ENCODE measurements around the gene ABHD6.
A peak's percentile ranks its signal among the peaks of the same experiment; 100 is the strongest.
"Not testable (repeated sequence)": the region's sequence is repeated elsewhere in the genome, so short reads cannot be mapped to it uniquely, and the experiment has no call there.

ABHD6 gene

GRCh38 chr3:58243976-58244585 is 6.5 kb downstream of the ABHD6 start:
- DNase-seq (ENCODE audit: low read depth), result no peak

DNA sequence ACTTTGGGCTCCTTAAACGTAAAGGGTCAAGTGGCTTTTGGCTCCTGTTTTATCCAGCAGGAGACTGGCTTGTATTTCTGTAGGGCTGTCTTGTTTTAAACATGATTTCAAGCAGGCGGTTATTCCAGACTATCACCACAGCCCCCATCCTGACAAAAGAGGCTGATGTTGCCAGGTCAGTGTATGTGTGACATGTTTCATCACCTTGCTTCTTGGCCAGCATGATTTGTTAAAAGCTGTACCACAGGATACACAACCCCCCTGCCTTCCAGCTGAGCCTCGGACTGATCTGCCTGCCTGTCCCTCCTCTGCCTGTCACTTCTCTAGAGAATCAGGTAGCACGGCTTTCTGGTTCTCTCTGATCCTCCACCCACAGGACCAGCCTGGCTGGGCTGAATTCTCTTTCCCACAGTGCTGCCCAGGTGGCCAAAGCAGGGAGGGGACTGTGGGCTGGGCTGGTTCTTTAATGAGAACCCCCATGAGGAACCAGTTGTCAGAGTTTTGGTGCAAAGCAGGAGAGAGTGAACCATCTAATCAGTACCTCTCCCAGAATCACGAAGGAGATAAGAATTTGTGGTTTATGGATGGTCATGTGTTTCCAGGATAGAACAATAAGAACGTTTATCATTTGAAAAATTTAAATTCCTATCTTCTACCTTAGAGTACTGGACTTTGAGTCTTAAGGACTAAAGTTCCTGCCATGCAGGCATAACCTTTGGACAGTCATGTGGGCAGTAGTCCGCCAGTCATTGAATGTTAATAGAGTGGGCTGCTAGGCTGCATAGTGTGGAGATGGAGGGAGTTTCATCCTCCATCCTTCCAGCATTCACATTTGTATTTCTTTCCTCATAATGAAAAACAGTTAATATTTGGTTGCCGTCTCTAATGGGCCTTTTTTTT is 8.8 kb downstream of the ABHD6 start:
- DNase-seq (ENCODE audit: low read depth), result no peak

DNA sequence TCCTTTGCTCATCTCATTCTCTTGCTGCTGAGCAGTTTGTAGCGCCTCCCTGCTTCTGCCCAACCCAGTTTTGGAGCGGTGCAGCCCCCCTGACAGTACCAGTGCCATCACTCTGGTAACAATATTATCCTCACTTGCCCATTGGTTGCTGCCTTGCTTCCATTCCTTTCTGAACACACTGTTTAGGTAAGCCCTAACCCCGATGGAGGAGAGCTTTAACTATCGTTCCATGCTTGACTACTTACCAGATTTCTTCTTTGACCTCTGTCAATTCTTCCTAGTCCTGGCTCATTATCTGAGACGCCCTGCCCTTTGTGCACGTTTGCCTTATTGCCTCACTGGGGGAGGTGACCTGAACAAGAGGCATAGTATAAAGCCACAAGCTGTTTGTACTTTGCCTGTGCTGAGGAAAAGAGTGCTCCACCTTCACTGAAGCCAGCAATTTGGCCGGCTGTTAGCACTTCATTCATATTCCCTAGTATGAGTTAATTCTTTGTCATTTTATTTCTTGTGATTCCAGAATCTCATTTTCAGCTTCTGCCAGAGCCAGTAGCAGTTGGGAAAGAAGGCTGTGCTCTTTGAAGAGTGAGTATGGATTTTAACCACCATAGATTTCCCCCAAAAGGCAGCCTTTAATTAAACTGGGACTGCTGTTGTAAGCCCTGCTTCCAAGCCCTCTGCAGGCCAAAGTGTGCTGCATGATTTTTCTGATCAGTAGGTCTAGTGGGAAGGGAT is 11.9 kb downstream of the ABHD6 start:
- DNase-seq (ENCODE audit: low read depth), result no peak

GRCh38 chr3:58250093-58250707 is 12.6 kb downstream of the ABHD6 start:
- DNase-seq (ENCODE audit: low read depth), result no peak

DNA sequence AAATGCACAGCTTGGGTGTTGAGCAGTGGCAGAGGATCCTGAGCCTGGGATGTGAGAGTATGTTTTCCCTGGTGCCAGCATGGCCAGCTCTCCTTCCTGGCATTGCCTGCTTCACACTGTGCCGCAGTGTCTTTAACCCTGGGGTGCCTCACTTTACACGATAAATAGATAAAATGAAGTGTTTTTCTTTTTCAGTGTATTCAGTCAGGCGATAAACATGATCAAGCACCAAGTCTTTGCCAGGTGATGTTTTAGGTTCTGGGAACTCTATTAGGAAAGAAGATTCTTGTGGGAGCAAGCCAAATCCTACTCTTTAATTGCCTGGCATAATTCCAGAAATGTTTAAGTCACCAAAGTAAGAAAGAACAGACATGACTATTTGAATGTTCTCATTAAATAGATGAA is 14.0 kb downstream of the ABHD6 start:
- no peak for DNase-seq (ENCODE audit: low read depth)

DNA sequence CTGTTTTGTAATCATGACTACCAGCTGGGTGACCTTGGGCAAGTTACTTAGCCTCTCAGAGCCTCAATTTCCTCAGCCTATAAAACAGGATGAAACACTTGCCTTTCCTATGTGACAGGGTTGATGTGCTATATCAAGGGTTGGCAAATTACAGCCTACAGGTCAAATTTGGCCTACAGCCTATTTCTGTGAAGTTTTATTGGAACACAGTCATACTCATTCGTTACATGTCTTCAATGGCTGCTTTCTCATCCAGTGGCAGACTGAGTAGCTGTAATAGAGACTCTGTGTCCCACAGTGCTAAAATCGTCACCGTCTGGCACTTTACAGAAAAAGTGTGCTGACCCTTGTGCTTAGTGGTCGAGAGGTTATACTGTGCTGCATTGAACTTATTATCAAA is 16.6 kb downstream of the ABHD6 start:
- no peak for DNase-seq (ENCODE audit: low read depth)

DNA sequence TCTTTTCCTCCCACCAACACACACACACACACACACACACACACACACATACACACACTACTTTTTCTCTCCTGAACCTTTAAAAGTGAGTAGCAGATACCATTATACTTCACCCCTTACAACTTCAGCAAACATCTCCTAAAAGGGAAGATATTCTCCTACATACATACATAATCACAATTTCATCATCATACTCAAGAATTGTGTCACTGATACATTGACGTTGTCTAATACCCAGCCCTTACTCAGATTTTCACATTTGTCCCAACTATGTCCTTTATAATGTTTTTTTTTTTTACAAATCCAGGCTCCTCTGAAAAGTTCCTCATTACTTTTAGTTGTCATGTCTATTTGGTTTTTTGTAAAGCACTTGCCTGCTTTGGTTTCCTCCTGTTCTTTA is 18.5 kb downstream of the ABHD6 start:
- no peak for DNase-seq (ENCODE audit: low read depth)

DNA sequence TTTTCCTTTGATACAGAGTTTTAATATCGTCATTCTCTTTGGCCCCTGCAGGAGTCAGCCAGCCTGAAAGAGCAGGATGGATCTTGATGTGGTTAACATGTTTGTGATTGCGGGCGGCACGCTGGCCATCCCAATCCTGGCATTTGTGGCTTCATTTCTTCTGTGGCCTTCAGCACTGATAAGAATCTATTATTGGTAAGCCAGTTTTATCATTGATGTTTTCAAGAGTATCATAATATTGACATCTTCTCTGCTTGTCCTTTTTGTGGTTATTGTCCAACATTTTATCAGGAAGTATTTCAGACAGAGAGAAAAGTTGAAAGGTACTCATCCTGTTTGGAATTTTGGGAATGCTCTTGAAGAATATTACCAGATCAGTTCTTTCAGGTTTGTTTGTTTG is 18.9 kb downstream of the ABHD6 start:
- no peak for DNase-seq (ENCODE audit: low read depth)

DNA sequence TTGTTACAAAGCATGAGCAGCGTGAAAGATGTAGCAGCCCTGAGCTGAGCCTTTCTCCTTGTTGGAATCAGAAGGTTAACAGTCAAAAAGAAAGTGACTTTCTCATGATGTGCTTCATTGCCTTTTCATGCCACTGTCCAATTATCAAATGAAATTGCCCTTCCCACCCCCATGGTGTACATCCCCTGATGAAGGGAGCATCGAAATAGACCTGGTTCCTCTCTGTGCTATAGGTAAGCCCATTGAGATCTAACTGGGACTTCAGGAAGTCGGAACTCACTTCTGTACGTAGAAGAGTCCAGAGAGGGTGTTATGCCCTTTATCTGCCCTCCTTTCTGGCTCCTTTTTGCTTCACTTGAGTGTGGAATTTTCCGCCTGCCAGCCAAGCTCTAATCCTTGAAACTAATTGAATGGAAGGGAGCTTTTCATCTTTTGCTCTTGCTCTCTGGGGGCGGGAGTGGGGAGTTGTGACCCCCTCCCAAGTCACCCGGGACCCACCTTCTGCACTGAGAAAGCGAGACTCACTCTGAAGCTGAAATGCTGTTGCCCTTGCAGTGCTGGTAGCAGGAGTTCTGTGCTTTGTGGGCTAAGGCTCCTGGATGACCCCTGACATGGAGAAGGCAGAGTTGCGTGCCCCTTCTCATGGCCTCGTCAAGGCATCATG is 20.9 kb downstream of the ABHD6 start:
- no peak for DNase-seq (ENCODE audit: low read depth)

DNA sequence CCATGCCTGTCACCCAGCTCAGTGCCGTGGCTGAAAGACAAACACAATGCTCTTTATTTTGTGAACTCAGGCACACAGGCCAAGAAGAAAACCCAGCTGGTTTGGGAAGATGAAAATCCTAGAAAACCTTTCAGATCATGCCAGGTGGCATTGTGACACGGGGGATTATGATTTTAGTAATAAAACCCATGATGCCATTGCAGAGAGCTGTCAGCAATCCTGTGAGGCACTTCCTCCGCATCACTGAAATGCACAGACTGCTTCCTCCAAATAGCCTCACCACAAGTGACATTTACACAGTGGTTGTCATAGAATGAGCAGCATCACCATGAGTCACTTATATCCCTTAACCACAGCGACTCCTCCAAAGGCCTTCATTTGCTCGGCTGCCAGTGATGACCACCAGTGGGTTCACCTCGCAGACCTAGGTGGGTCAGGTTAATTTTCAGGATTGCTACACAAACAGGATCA is 22.7 kb downstream of the ABHD6 start:
- peak; percentile 63 for DNase-seq (ENCODE audit: low read depth)

- no peak for DNase-seq (ENCODE audit: low read depth)
Measured at GRCh38 chr3:58260733-58261132, 23.1 kb downstream of the ABHD6 start.

GRCh38 chr3:58261954-58262666 is 24.5 kb downstream of the ABHD6 start:
- no peak for DNase-seq (ENCODE audit: low read depth)

GRCh38 chr3:58266577-58266976 is 29.0 kb downstream of the ABHD6 start:
- no peak for DNase-seq (ENCODE audit: low read depth)

DNA sequence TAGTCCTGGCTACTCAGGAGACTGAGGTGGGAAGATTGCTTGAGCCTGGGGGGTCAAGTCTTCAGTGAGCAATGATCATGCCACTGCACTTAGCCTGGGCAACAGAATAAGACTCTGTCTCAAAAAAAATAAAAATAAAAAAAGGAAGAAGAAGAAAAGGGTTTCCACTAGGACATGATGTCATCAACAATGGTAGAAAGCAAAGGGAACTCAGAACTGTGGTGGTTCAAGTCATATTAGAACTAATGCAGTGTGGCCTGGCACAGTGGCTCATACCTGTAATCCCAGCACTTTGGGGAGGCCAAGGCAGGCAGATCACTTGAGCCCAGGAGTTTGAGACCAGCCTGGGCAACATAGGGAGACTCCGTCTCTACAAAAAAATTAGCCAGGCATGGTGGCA is 30.0 kb downstream of the ABHD6 start:
- not testable (repeated sequence) for DNase-seq (ENCODE audit: low read depth)

DNA sequence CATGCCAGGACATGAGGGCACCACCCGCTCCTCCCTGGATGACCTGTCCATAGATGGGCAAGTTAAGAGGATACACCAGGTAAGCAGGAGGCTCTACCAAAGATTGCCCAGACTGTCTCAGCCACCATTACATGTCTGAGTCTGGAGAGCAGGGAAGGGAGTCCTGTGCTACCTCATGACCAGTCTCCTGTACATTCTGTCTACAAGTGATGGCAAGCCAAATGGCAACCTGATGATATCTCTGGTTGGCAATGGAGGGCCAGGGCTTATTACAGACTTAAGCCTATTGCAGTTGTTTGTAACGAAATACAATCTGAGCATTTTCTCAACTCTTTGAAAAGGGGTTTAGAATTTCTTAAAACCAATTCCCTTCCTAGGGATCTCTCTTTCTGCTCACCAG is 31.8 kb downstream of the ABHD6 start:
- DNase-seq (ENCODE audit: low read depth), result no peak

DNA sequence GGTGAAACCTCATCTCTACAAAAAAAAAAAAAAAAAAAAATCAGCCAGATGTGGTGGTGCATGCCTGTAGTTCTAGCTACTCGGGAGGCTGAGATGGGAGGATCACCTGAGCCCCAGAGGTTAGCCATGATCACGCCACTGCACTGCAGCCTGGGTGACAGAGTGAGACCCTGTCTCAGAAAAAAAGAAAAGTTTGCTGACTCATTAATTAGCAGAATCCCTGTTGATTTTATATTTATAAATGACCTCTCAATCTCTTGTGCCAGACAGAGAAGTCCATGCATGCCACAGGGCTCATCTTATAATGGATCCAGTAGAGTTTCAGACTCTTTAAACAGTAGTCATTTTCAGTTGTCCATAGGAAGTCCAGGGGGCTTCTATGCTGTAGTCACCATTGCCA is 32.9 kb downstream of the ABHD6 start:
- no peak for DNase-seq (ENCODE audit: low read depth)

- peak; percentile 67 for DNase-seq (ENCODE audit: low read depth)
Measured at GRCh38 chr3:58271901-58272501, 34.4 kb downstream of the ABHD6 start.

DNA sequence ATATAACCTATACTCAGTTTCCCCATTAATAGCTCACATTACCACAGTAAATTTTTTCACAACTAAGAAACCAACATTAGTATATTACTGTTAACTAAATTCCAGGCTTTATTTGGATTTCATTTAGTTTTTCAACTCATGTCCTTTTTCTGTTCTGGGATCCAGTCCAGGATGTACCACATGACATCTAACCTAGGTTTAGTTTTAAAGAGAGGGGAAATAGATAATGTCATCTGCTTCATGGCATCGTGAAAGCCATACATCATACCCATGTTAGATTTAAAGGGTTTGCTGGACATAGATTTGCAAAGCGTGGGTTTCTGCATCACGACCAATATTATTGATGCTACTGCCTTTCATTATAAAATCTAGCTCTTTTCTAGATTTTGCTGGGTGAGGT is 35.3 kb downstream of the ABHD6 start:
- DNase-seq (ENCODE audit: low read depth), result no peak

DNA sequence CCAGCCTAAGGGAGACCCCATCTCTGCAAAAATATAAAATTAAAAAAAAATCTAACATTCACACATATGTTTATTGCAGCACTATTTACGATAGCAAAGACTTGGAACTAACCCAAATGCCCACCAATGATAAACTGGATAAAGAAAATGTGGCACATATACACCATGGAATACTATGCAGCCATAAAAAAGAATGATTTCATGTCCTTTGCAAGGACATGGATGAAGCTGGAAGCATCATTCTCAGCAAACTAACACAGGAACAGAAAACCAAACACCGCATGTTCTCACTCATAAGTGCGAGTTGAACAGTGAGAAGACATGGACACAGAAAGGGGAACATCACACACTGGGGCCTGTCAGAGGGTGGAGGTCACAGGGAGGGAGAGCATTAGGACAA is 35.8 kb downstream of the ABHD6 start:
- not testable (repeated sequence) for DNase-seq (ENCODE audit: low read depth)

GRCh38 chr3:58274027-58274614 is 36.5 kb downstream of the ABHD6 start:
- no peak for DNase-seq (ENCODE audit: low read depth)
